ENCODE results near the gene SRP9. TPM values are rescaled to one million over a fixed set of nuclear protein-coding genes. Genes with fewer than 3 reads are reported as not detected.
A peak's percentile ranks its signal among the peaks of the same experiment; 100 is the strongest.
"Not testable (repeated sequence)": the region's sequence is repeated elsewhere in the genome, so short reads cannot be mapped to it uniquely, and the experiment has no call there.

The SRP9 gene
- total RNA-seq, 1 donor from 2014 or later, result 292 TPM

- no peak for DNase-seq (ENCODE audit: low spot score)
Measured at GRCh38 chr1:225814381-225814780, 36.8 kb downstream of the SRP9 start.

GRCh38 chr1:225815090-225815489, 37.5 kb downstream of the SRP9 start:
- DNase-seq (ENCODE audit: low spot score), result not testable (repeated sequence)

GRCh38 chr1:225815526-225816178, 38.0 kb downstream of the SRP9 start:
- DNase-seq (ENCODE audit: low spot score), result no peak

GRCh38 chr1:225816643-225817538, 39.3 kb downstream of the SRP9 start:
- DNase-seq (ENCODE audit: low spot score), result peak; percentile 58

GRCh38 chr1:225817611-225818061, 40.0 kb downstream of the SRP9 start:
- peak; percentile 90 for DNase-seq (ENCODE audit: low spot score)

- DNase-seq (ENCODE audit: low spot score), result no peak
Measured at GRCh38 chr1:225818229-225818628, 40.6 kb downstream of the SRP9 start.

- DNase-seq (ENCODE audit: low spot score), result no peak
Measured at GRCh38 chr1:225819346-225820192, 41.9 kb downstream of the SRP9 start.

- DNase-seq (ENCODE audit: low spot score), result no peak
Measured at GRCh38 chr1:225820522-225821120, 43.0 kb downstream of the SRP9 start.

GRCh38 chr1:225822655-225823403, 45.2 kb downstream of the SRP9 start:
- no peak for DNase-seq (ENCODE audit: low spot score)

- DNase-seq (ENCODE audit: low spot score), result no peak
Measured at GRCh38 chr1:225823811-225824261, 46.2 kb downstream of the SRP9 start.

GRCh38 chr1:225824533-225824941, 46.9 kb downstream of the SRP9 start:
- DNase-seq (ENCODE audit: low spot score), result no peak

- no peak for DNase-seq (ENCODE audit: low spot score)
Measured at GRCh38 chr1:225825078-225825477, 47.5 kb downstream of the SRP9 start.

GRCh38 chr1:225825607-225826007, 48.0 kb downstream of the SRP9 start:
- no peak for DNase-seq (ENCODE audit: low spot score)

- DNase-seq (ENCODE audit: low spot score), result no peak
Measured at GRCh38 chr1:225827076-225827475, 49.5 kb downstream of the SRP9 start.

- DNase-seq (ENCODE audit: low spot score), result no peak
Measured at GRCh38 chr1:225828706-225829345, 51.2 kb downstream of the SRP9 start.

GRCh38 chr1:225830841-225831240, 53.2 kb downstream of the SRP9 start:
- DNase-seq (ENCODE audit: low spot score), result no peak

- peak; percentile 38 for DNase-seq (ENCODE audit: low spot score)
Measured at GRCh38 chr1:225834417-225835329, 57.0 kb downstream of the SRP9 start.

- DNase-seq (ENCODE audit: low spot score), result no peak
Measured at GRCh38 chr1:225835856-225836255, 58.2 kb downstream of the SRP9 start.

- DNase-seq (ENCODE audit: low spot score), result not testable (repeated sequence)
Measured at GRCh38 chr1:225836296-225836695, 58.7 kb downstream of the SRP9 start.
